H1 (cell line): ENCODE measurements around the gene JMJD8. TPM values are rescaled to one million over a fixed set of nuclear protein-coding genes. Genes with fewer than 3 reads are reported as not detected.

Source experiments
- CTCF ChIA-PET: fragments of 300-600 bp; sonication (Branson Sonifier 250); formaldehyde crosslinking; loops from one replicate; lab custom pipeline; 2021; ENCODE audit not compliant: partially characterized antibody; lab: Charles Lee
- POLR2A ChIA-PET: fragments of 300-600 bp; sonication (Branson Sonifier 250); formaldehyde crosslinking; loops from one replicate; lab custom pipeline; 2021; ENCODE audit warnings: inconsistent platforms; ENCODE audit not compliant: partially characterized antibody; lab: Charles Lee
- DNase-seq, 2 experiments: peaks; one replicate each; pipeline versions ENCODE4 v3.0.0 to v3.0.0-alpha.2; 2010 to 2022; ENCODE audit warnings: low spot score in 2 of 2, low read depth in 1 of 2, mixed read lengths in 1 of 2
- FAIRE-seq: peaks from 2 replicates; lab custom pipeline; 2011; peaks lifted over from hg19 to GRCh38; lab: Jason Lieb, UNC
- H2AFZ ChIP-seq: 2 replicates; pipeline ENCODE4 v1.8.1; 2012; ENCODE audit warnings: low read length, inconsistent platforms
- H2AK5ac ChIP-seq: 2 replicates; pipeline ENCODE4 v1.6.1; 2013; ENCODE audit warnings: low read depth, low read length
- H2BK120ac ChIP-seq: replicated peaks from 2 replicates; pipeline ENCODE3; 2013; ENCODE audit warnings: low read depth, low read length, inconsistent platforms
- H2BK12ac ChIP-seq: 2 replicates; pipeline ENCODE4 v1.6.1; 2013; ENCODE audit warnings: low read depth, low read length
- H2BK15ac ChIP-seq: 2 replicates; pipeline ENCODE4 v1.6.1; 2013; ENCODE audit warnings: low read length
- H2BK20ac ChIP-seq: 2 replicates; pipeline ENCODE4 v1.6.1; 2013; ENCODE audit warnings: low read length
- H2BK5ac ChIP-seq: 2 replicates; pipeline ENCODE4 v1.6.1; 2013; ENCODE audit warnings: low read depth, low read length
- H3K14ac ChIP-seq: 2 replicates; pipeline ENCODE4 v1.6.1; 2013; ENCODE audit warnings: inconsistent platforms; ENCODE audit not compliant: insufficient read length
- H3K18ac ChIP-seq: 2 replicates; pipeline ENCODE4 v1.6.1; 2013; ENCODE audit warnings: low read length; ENCODE audit errors: extremely low read depth
- H3K23ac ChIP-seq: 2 replicates; pipeline ENCODE4 v1.6.1; 2013; ENCODE audit warnings: inconsistent platforms; ENCODE audit not compliant: insufficient read length
- H3K23me2 ChIP-seq: 2 replicates; pipeline ENCODE4 v1.6.1; 2013; ENCODE audit warnings: low read depth, low read length
- H3K27ac ChIP-seq: 2 replicates; pipeline ENCODE4 v1.6.1; 2011; ENCODE audit warnings: low read depth, low read length, inconsistent platforms
- H3K27me3 ChIP-seq, 4 experiments: replicated peaks in 1 of 4; 1 replicate in 1 of 4; 2 replicates in 3 of 4; pipeline versions ENCODE4 v1.6.1 to v1.8.1; 2011 to 2013; ENCODE audit warnings: low read length in 3 of 4, mild to moderate bottlenecking in 3 of 4, inconsistent platforms in 2 of 4, mixed read lengths in 2 of 4, moderate library complexity in 1 of 4; ENCODE audit not compliant: control insufficient read depth in 3 of 4, insufficient read depth in 3 of 4; ENCODE audit errors: extremely low read depth in 1 of 4
- H3K36me3 ChIP-seq, 4 experiments: 2 replicates each; pipeline versions ENCODE4 v1.6.1 to v1.8.1; 2011 to 2013; ENCODE audit warnings: mild to moderate bottlenecking in 4 of 4, low read length in 3 of 4, moderate library complexity in 2 of 4, control low read depth in 1 of 4, inconsistent platforms in 1 of 4; ENCODE audit not compliant: insufficient read depth in 4 of 4, control insufficient read depth in 2 of 4
- H3K4ac ChIP-seq: replicated peaks from 2 replicates; pipeline ENCODE3; 2013; ENCODE audit warnings: low read length, low read depth, mixed read lengths, inconsistent platforms; ENCODE audit not compliant: insufficient read length
- H3K4me1 ChIP-seq, 4 experiments: replicated peaks in 1 of 4; 1 replicate in 1 of 4; 2 replicates in 3 of 4; pipeline versions ENCODE4 v1.6.1 to v1.8.1; 2011 to 2013; ENCODE audit warnings: low read length in 3 of 4, inconsistent platforms in 2 of 4, mixed read lengths in 1 of 4; ENCODE audit not compliant: insufficient read depth in 4 of 4, control insufficient read depth in 3 of 4
- H3K4me2 ChIP-seq, 2 experiments: 2 replicates each; pipeline versions ENCODE4 v1.6.1 to v1.8.1; 2011 to 2013; ENCODE audit warnings: low read depth in 2 of 2, low read length in 2 of 2, control low read depth in 1 of 2, inconsistent platforms in 1 of 2, mild to moderate bottlenecking in 1 of 2; ENCODE audit not compliant: insufficient read depth in 1 of 2
- H3K4me3 ChIP-seq, 4 experiments: fragments of 200-600, 300-600 bp in 1 of 4; sonication (generic), shearing (Covaris generic), sonication (Bioruptor Twin) in 1 of 4; 2 replicates each; pipeline versions ENCODE4 v1.5.1 to v1.8.1; 2011 to 2016; ENCODE audit warnings: low read length in 4 of 4, low read depth in 3 of 4, control low read depth in 2 of 4, inconsistent platforms in 2 of 4, mild to moderate bottlenecking in 2 of 4, mixed read lengths in 1 of 4, moderate library complexity in 1 of 4; ENCODE audit not compliant: insufficient read depth in 2 of 4; ENCODE audit errors: extremely low read depth in 1 of 4
- H3K56ac ChIP-seq: replicated peaks from 2 replicates; pipeline ENCODE3; 2013; ENCODE audit warnings: low read depth, mild to moderate bottlenecking, mixed read lengths, low read length, inconsistent platforms; ENCODE audit not compliant: insufficient read length
- H3K79me1 ChIP-seq: 2 replicates; pipeline ENCODE4 v1.6.1; 2013; ENCODE audit warnings: low read depth, low read length, control low read depth
- H3K79me2 ChIP-seq, 2 experiments: 2 replicates each; pipeline versions ENCODE4 v1.6.1 to v1.8.1; 2012 to 2013; ENCODE audit warnings: low read length in 2 of 2, mild to moderate bottlenecking in 2 of 2, inconsistent platforms in 1 of 2; ENCODE audit not compliant: insufficient read depth in 2 of 2, control insufficient read depth in 1 of 2
- H3K9ac ChIP-seq, 4 experiments: replicated peaks in 1 of 4; 1 replicate in 1 of 4; 2 replicates in 3 of 4; pipeline versions ENCODE4 v1.6.1 to v1.8.1; 2011 to 2013; ENCODE audit warnings: low read depth in 3 of 4, low read length in 3 of 4, control low read depth in 2 of 4, mild to moderate bottlenecking in 2 of 4, moderate library complexity in 2 of 4, inconsistent platforms in 1 of 4; ENCODE audit errors: extremely low read depth in 1 of 4
- H3K9me3 ChIP-seq, 2 experiments: 2 replicates each; pipeline versions ENCODE4 v1.6.1 to v1.8.1; 2012 to 2013; ENCODE audit warnings: mild to moderate bottlenecking in 2 of 2, moderate library complexity in 2 of 2, control low read depth in 1 of 2, inconsistent platforms in 1 of 2, low read depth in 1 of 2, low read length in 1 of 2, mixed read lengths in 1 of 2; ENCODE audit not compliant: insufficient read depth in 2 of 2
- H4K20me1 ChIP-seq, 2 experiments: replicated peaks in 1 of 2; 2 replicates each; pipeline versions ENCODE3 to v1.8.1; 2011 to 2013; ENCODE audit warnings: inconsistent platforms in 2 of 2, low read length in 2 of 2, mild to moderate bottlenecking in 1 of 2; ENCODE audit not compliant: insufficient read depth in 2 of 2, control insufficient read depth in 1 of 2
- H4K5ac ChIP-seq: 2 replicates; pipeline ENCODE4 v1.6.1; 2013; ENCODE audit warnings: low read length, low read depth, mixed read lengths, inconsistent platforms; ENCODE audit not compliant: insufficient read length
- H4K8ac ChIP-seq: 2 replicates; pipeline ENCODE4 v1.8.0; 2013; ENCODE audit warnings: mild to moderate bottlenecking, moderate library complexity, low read length, inconsistent platforms; ENCODE audit not compliant: insufficient read depth; ENCODE audit errors: extremely low read depth
- H4K91ac ChIP-seq: replicated peaks from 2 replicates; pipeline ENCODE3; 2013; ENCODE audit warnings: low read length, mixed read lengths, inconsistent platforms; ENCODE audit not compliant: insufficient read length
- BACH1 ChIP-seq: IDR thresholded peaks from 2 replicates; pipeline ENCODE4 v1.6.1; 2012; ENCODE audit warnings: low read length, improper control_type of control experiment
- CREB1 ChIP-seq: IDR thresholded peaks from 2 replicates; pipeline ENCODE4 v1.6.1; 2012; ENCODE audit warnings: inconsistent platforms
- MAFK ChIP-seq: IDR thresholded peaks from 2 replicates; pipeline ENCODE4 v1.6.1; 2012; ENCODE audit warnings: low read depth, mild to moderate bottlenecking, improper control_type of control experiment, low read length
- RBBP5 ChIP-seq: IDR thresholded peaks from 2 replicates; pipeline ENCODE4 v1.7.1; 2012; ENCODE audit warnings: low read depth, mild to moderate bottlenecking, inconsistent platforms, low read length, moderate library complexity, borderline replicate concordance
- RXRA ChIP-seq: IDR thresholded peaks from 2 replicates; pipeline ENCODE4 v1.6.1; 2011; ENCODE audit warnings: low read depth, mild to moderate bottlenecking, low read length, moderate library complexity; ENCODE audit not compliant: insufficient read depth
- SIN3A ChIP-seq, 2 experiments: IDR thresholded peaks in 1 of 2; conservative IDR thresholded peaks in 1 of 2; 2 replicates each; pipeline ENCODE4 v1.6.1; 2011 to 2012; ENCODE audit warnings: low read length in 2 of 2, improper control_type of control experiment in 1 of 2, low read depth in 1 of 2, mild to moderate bottlenecking in 1 of 2
- SP2 ChIP-seq: IDR thresholded peaks from 2 replicates; pipeline ENCODE4 v1.6.1; 2012; ENCODE audit warnings: mild to moderate bottlenecking, low read length, inconsistent platforms
- SRF ChIP-seq: IDR thresholded peaks from 2 replicates; pipeline ENCODE4 v1.6.1; 2011; ENCODE audit warnings: mild to moderate bottlenecking, low read depth, low read length, moderate library complexity
- WGBS, 2 experiments: shearing (Covaris generic) in 1 of 2; methylation state at CpG; one replicate each; pipeline versions ENCODE4 v1.1.6 to v1.1.7; 2013 to 2015; ENCODE audit warnings: low lambda C conversion rate in 2 of 2, mixed read lengths in 2 of 2, inconsistent platforms in 1 of 2, low coverage in 1 of 2, missing lambda C conversion rate in 1 of 2; ENCODE audit not compliant: insufficient replicate concordance in 2 of 2, insufficient coverage in 1 of 2, insufficient read length in 1 of 2; ENCODE audit errors: extremely low coverage in 1 of 2, missing lambda C conversion rate in 1 of 2; 5-methylcytosine and 5-hydroxymethylcytosine counted together
- polyA plus RNA-seq, 7 experiments: library from polyadenylated mRNA; depleted of rRNA in 3 of 7; stranded (reverse) in 5 of 7; unstranded in 2 of 7; fragments of >200 nt in 5 of 7; fragments of 200-250 nt in 2 of 7; gene quantifications; 1 replicate in 5 of 7; 2 replicates in 1 of 7; 4 replicates in 1 of 7; pipeline versions ENCODE4 v1.2.1 to v1.2.3, GENCODE V29; 2011 to 2013; ENCODE audit warnings: missing spikeins in 2 of 7, mixed read lengths in 2 of 7
- total RNA-seq: library from RNA; stranded (reverse); fragmentation: NEBNext Ultra II Directional; extraction: Animal tissue kit (Norgen Biotek cat#: 25700); gene quantifications from 2 replicates; pipeline ENCODE4 v1.2.1, GENCODE V29; 2021

The JMJD8 gene
- total and polyA plus RNA-seq, 2 of the 8 experiments (the other 6 are each of a cell fraction or from before 2014, with no cell fraction given): 46.4 to 87.4 TPM

DNA sequence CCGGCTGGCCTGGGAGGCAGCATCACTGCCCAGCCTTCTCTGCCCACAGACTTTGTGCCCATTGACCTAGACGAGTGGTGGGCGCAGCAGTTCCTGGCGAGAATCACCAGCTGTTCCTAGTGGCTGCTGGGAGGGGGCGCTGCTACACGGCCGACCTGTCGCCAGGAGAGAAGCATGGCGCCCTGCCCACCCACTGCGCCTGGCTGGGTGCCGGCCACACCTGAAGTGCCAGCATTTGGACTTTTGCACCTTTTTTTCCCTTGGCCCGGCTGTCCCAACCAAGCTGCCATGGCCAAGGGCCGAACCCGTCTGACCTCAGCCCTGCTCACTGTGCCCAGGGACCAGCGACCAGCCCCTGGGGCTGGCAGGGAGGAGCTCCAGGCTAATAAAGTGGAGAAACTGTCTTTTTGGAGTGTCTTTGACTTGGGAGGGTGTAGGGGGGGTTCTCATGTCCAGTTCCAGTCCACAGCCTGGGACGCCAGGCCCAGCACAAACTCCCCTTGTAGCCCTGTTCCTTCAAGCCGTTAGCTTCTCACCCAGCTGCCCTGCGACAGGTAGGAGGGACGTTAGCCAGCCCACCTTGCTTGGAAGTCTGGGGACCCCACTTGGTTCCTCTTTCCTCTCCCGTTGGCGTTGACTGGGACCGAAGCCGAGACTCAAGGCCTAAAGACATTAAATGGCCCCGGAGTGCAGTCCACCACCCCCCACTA lies 35.9 kb downstream of the JMJD8 start:
- H3K14ac ChIP-seq: no peak overlapping the region
- H3K4me3 ChIP-seq: peak overlapping the region; percentile 59 to 76 (median 68)
- peaks cover 0 to 4% (median 1%) of the 10 kb centered on the region in 4 experiments; a peak in 5 of 7 replicates for H3K4me1 ChIP-seq
- POLR2A ChIA-PET: interaction anchor here (0.8 to 2.9 kb wide), 17 partner anchors 10 to 277 kb away, joined by 3 to 14 read pairs (median 4); partner anchors contain the start of genes JMJD8, METTL26, MRPL28 and RHBDL1
- no peak overlapping the region for H2AK5ac ChIP-seq
- 47% methylated on average over 19 of the region's 24 CpGs; no CpG with 5 or more reads in 1 of the 2 experiments for WGBS, 2 experiments
- no peak overlapping the region for H3K4ac ChIP-seq
- peaks cover 7% of the 10 kb centered on the region for H3K23me2 ChIP-seq
- FAIRE-seq (no peak), DNase-seq (peak in 1 of 2 experiments; percentile 77)
- H3K27ac ChIP-seq: 0 out of 2 replicates have a peak overlapping the region, but pooled peaks have one; percentile 35
- H2BK120ac ChIP-seq: no peak overlapping the region
- no peaks in the 10 kb centered on the region for H3K27me3 ChIP-seq
- H3K23ac ChIP-seq: no peak overlapping the region
- no peaks in the 10 kb centered on the region for H3K9me3 ChIP-seq
- peak overlapping the region; percentile 50; the same call in 1 of the 2 replicates for H2BK12ac ChIP-seq
- H3K9ac ChIP-seq: peak overlapping the region; percentile 14 to 54 (median 30); a peak in 3 of 7 replicates
- no peak overlapping the region; the same call in none of the 2 replicates for H2BK5ac ChIP-seq
- H3K79me2 ChIP-seq: peaks cover 0 to 1% of the 10 kb centered on the region in 2 experiments; a peak in 1 of 4 replicates
- CTCF ChIA-PET: interaction anchor here (0.7 to 7.9 kb wide), 25 partner anchors 9 to 639 kb away, joined by 3 to 104 read pairs (median 5); partner anchors contain the start of genes JMJD8, METTL26, NHLRC4 and RHBDL1
- H3K79me1 ChIP-seq: no peaks in the 10 kb centered on the region; the same call in 1 of the 2 replicates
- peak overlapping the region; percentile 82 for H4K8ac ChIP-seq
- H2AFZ ChIP-seq: no peak overlapping the region
- H3K4me2 ChIP-seq: peak overlapping the region; percentile 67 to 86
- peaks cover 0 to 6% (median 0%) of the 10 kb centered on the region in 4 experiments; a peak in 1 of 8 replicates for H3K36me3 ChIP-seq
- no peak overlapping the region for H4K5ac ChIP-seq
- peaks cover 0 to 7% of the 10 kb centered on the region in 2 experiments for H4K20me1 ChIP-seq
- H2BK15ac ChIP-seq: no peak overlapping the region
- H2BK20ac ChIP-seq: no peak overlapping the region
- peak overlapping the region; percentile 32 for H3K18ac ChIP-seq
- H4K91ac ChIP-seq: peak overlapping the region; percentile 6
- H3K56ac ChIP-seq: peak overlapping the region; percentile 77
- TF ChIP-seq SRF: no peak
- TF ChIP-seq RBBP5: no peak
- no peak for TF ChIP-seq RXRA
- TF ChIP-seq MAFK: no peak
- 0 out of 4 replicates have a peak, but pooled peaks of 1 of the 2 experiments have one; percentile 62 for TF ChIP-seq SIN3A (conservative IDR thresholded peaks at IDR 0.05 in 1 of 2, IDR thresholded peaks at IDR 0.05 in 1 of 2; ENCODE audit: low read depth in 1 of 2, low read length in 2 of 2)
- no peak for TF ChIP-seq SP2
- no peak for TF ChIP-seq CREB1
- no peak for TF ChIP-seq BACH1
